A549 treated with Hydrocortisone at 1 μM for 4 hours (cell line): Measurements from ENCODE around the gene OR6K3. TPM values are rescaled to one million over a fixed set of nuclear protein-coding genes. Genes with fewer than 3 reads are reported as not detected.

Experiments used
- total RNA-seq: library from RNA; stranded (reverse); fragments of 200-300 nt; extraction: Qiagen RNA extraction; gene quantifications from 5 replicates; pipeline ENCODE4 v1.2.3, GENCODE V29; 2022

Gene OR6K3
- total RNA-seq = not detected in 5 replicates

GRCh38 chr1:158720620-158721019 is at the start of gene OR6K3:
TSS of gene OR6K3 (minus strand) at chr1:158720720. CDS start at chr1:158718115, 2,605 bp downstream.

GRCh38 chr1:158754420-158754819 is 33.9 kb upstream of the OR6K3 start, which contains the start of gene OR6K6:
TSS of gene OR6K6 (plus strand) at chr1:158754720. CDS start at chr1:158754888, 168 bp downstream.

GRCh38 chr1:158700552-158700951 is 20.0 kb downstream of the OR6K3 start, which contains the start of gene OR6K2:
TSS of gene OR6K2 (minus strand) at chr1:158700652. CDS start at chr1:158700652, 0 bp downstream.

GRCh38 chr1:158686111-158687009 is 34.2 kb downstream of the OR6K3 start, which contains the start of gene SPTA1:
TSS of gene SPTA1 (minus strand) at chr1:158686715. CDS start at chr1:158686517, 198 bp downstream.

Other genes starting within 250 kb of the OR6K3 start
- gene OR10R2, start 248.5 kb downstream of the OR6K3 start, total RNA-seq = not detected in 5 replicates
- gene OR6Y1, start 166.3 kb downstream of the OR6K3 start, total RNA-seq = not detected in 5 replicates
- gene OR6P1, start 150.1 kb downstream of the OR6K3 start, total RNA-seq = not detected in 5 replicates
- gene OR10X1, start 140.8 kb downstream of the OR6K3 start, total RNA-seq = not detected in 5 replicates
- gene OR10Z1, start 115.5 kb downstream of the OR6K3 start, total RNA-seq = not detected in 5 replicates
- not detected in 5 replicates for gene SPTA1, start 34.0 kb downstream of the OR6K3 start, total RNA-seq
- not detected in 5 replicates for gene OR6K2, start 20.1 kb downstream of the OR6K3 start, total RNA-seq
- gene OR6K6, start 34.0 kb upstream of the OR6K3 start, total RNA-seq = not detected in 5 replicates
- gene OR6N1, start 51.5 kb upstream of the OR6K3 start, total RNA-seq = not detected in 5 replicates
- gene OR6N2, start 60.5 kb upstream of the OR6K3 start, total RNA-seq = not detected in 5 replicates
- gene MNDA, start 110.6 kb upstream of the OR6K3 start, total RNA-seq = not detected in 5 replicates
- gene PYHIN1, start 210.8 kb upstream of the OR6K3 start, total RNA-seq = not detected in 5 replicates